Neural cell (in vitro differentiated cells): ENCODE data around the gene CLDN24.

Experiments used
- CTCF ChIP-seq: fragments of 450-650 bp; IDR thresholded peaks from 2 replicates; pipeline ENCODE4 v1.5.1; 2014; ENCODE audit warnings: antibody characterized with exemption, mild to moderate bottlenecking, moderate library complexity; ENCODE audit not compliant: poor library complexity, severe bottlenecking
- EP300 ChIP-seq: fragments of 450-650 bp; conservative IDR thresholded peaks from 2 replicates; pipeline ENCODE4 v1.6.1; 2014; ENCODE audit warnings: antibody characterized with exemption, mild to moderate bottlenecking, moderate library complexity; ENCODE audit not compliant: poor library complexity, severe bottlenecking
- EZH2 ChIP-seq: fragments of 200-600, 300-800 bp; shearing (Covaris generic), sonication (generic); IDR thresholded peaks from 2 replicates; pipeline ENCODE4 v1.6.1; 2014; ENCODE audit warnings: antibody characterized with exemption, low read length, borderline replicate concordance, mild to moderate bottlenecking; ENCODE audit not compliant: insufficient read depth, poor library complexity, severe bottlenecking
- POLR2AphosphoS5 ChIP-seq: IDR thresholded peaks from 2 replicates; pipeline ENCODE4 v1.6.1; 2012
- REST ChIP-seq: IDR thresholded peaks from 2 replicates; pipeline ENCODE4 v1.6.1; 2012; ENCODE audit warnings: borderline replicate concordance
- TAF1 ChIP-seq: IDR thresholded peaks from 2 replicates; pipeline ENCODE4 v1.6.1; 2012; ENCODE audit warnings: low read depth

- TF ChIP-seq CTCF (no peak), REST (no peak), EP300 (no peak), EZH2 (no peak), POLR2AphosphoS5 (no peak), TAF1 (no peak)
Observed at GRCh38 chr4:183337833-183338232, 15.6 kb upstream of the CLDN24 start.
